Cardiac fibroblast (primary cell): Measurements from ENCODE around the gene ZNF229.
"Not testable (repeated sequence)": the region's sequence is repeated elsewhere in the genome, so short reads cannot be mapped to it uniquely, and the experiment has no call there.

Experiments used
- DNase-seq, 2 donors: peaks; one replicate each; pipeline versions ENCODE4 v3.0.0 to v3.0.0-alpha.2; 2010; ENCODE audit warnings: low read depth in 2 of 2
- H3K4me3 ChIP-seq, 2 donors: replicated peaks in 1 of 2; 1 replicate in 1 of 2; 2 replicates in 1 of 2; pipeline ENCODE4 v1.5.1; 2011; ENCODE audit warnings: low read depth in 2 of 2, low read length in 2 of 2, mild to moderate bottlenecking in 2 of 2, moderate library complexity in 1 of 2
- TF ChIP-seq, protein P1 (sequence below): IDR thresholded peaks from one replicate; pipeline ENCODE4 v1.5.1; 2011; ENCODE audit warnings: low read depth, mild to moderate bottlenecking, low read length, inconsistent platforms

The ZNF229 gene

DNA sequence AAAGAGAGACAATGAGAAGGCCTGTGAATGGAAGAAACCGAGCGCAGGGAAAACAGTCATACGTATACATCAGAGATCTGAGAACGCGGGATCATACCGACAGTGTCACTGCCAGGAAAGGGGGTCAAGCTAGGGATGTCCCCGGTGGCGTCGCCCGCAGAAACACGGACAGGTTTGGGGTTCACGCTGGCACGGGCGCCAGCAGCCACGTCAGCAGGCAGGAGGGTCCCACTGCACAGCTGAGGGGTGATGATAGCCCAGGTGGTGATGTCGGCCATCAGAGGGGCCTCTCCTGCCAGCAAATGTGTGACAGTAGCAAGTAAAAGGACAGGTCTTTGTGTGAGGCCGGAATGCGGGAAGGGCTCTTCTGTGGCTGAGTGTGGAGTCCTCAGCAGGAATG lies 3.4 kb upstream of the ZNF229 start:
- H3K4me3 ChIP-seq, result no peak overlapping the region
- no peak for DNase-seq
- TF ChIP-seq, protein P1, sequence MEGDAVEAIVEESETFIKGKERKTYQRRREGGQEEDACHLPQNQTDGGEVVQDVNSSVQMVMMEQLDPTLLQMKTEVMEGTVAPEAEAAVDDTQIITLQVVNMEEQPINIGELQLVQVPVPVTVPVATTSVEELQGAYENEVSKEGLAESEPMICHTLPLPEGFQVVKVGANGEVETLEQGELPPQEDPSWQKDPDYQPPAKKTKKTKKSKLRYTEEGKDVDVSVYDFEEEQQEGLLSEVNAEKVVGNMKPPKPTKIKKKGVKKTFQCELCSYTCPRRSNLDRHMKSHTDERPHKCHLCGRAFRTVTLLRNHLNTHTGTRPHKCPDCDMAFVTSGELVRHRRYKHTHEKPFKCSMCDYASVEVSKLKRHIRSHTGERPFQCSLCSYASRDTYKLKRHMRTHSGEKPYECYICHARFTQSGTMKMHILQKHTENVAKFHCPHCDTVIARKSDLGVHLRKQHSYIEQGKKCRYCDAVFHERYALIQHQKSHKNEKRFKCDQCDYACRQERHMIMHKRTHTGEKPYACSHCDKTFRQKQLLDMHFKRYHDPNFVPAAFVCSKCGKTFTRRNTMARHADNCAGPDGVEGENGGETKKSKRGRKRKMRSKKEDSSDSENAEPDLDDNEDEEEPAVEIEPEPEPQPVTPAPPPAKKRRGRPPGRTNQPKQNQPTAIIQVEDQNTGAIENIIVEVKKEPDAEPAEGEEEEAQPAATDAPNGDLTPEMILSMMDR, result no peak

DNA sequence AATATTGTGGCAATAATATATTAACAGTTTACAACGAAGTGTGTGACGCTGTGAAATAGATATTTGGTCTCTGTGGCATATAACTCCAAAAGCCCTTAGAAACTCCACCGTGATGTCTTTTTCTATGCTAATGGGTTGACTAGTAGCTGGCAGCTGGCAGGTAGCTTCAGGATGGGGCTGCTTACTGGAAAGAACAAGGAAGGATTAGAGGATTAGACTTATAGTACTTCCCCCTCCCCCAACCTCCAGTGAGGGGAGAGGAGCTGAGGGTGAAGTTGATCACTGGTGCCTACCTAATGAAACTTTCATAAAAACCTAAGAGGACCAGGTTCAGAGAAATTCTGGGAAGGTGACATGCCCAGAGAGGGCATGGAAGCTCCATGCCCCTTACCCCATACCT lies 9.8 kb downstream of the ZNF229 start:
- no peak for DNase-seq
- H3K4me3 ChIP-seq, result no peak overlapping the region
- TF ChIP-seq, protein P1, result no peak

DNA sequence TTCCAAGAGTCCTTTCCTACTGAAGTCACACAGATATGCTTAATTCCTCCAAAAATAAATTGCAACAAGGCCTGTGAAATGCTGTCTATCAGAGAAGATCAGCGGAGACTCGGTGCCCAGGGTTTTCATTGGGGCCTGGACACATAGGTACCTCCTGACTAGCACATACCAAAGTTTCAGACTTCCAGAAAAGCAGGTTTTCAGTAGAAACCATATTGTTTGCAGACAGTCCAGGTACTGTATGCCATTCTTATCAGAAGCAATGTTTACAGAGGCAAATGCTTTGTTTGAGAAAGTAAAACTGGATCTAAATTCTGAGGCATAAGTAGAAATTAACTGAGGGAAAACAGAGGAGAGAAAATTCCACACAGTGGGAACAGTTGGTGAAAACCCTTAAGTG lies 12.8 kb downstream of the ZNF229 start:
- H3K4me3 ChIP-seq, result no peak overlapping the region
- TF ChIP-seq, protein P1, result no peak
- no peak for DNase-seq

DNA sequence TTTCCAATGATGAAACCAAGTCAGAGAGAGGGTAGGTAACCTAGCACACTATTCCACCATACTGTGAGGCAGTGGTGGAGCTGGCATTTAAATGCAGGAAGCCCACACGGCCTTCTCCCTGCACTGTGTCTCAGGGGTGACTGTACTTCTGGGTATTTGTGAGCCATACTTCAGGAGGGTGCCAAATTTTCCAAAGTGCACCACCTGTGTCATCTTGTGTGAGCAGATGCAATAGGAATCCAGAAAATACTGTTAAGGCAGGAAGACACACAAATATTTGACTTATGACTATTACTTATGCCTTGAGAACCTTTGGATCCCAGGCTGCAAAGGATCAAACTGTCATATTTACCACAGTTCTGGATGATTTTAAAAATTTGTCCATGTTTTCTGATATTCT lies 17.3 kb downstream of the ZNF229 start:
- DNase-seq, result peak in 1 of 2 donors; percentile 14
- TF ChIP-seq, protein P1, result no peak
- no peak overlapping the region for H3K4me3 ChIP-seq

DNA sequence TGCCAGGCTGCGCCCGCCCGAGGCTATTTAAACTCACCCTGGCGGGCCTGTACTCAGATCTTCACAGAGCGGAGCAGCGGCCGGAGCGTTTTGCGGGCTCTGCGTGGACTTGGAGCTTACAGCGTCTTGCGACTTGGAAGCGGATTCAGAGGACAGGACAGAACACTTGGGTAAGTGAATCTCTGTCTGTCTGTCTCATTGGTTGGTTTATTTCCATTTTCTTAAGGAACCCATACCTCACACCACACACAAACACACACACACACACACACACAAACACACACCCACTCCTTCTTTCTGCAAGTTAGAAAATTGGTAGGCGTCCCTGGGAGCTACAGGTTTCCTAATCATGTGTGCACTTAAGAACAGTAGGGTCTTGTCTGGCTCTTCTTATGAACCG lies 32.7 kb downstream of the ZNF229 start:
- not testable (repeated sequence) for H3K4me3 ChIP-seq, DNase-seq

DNA sequence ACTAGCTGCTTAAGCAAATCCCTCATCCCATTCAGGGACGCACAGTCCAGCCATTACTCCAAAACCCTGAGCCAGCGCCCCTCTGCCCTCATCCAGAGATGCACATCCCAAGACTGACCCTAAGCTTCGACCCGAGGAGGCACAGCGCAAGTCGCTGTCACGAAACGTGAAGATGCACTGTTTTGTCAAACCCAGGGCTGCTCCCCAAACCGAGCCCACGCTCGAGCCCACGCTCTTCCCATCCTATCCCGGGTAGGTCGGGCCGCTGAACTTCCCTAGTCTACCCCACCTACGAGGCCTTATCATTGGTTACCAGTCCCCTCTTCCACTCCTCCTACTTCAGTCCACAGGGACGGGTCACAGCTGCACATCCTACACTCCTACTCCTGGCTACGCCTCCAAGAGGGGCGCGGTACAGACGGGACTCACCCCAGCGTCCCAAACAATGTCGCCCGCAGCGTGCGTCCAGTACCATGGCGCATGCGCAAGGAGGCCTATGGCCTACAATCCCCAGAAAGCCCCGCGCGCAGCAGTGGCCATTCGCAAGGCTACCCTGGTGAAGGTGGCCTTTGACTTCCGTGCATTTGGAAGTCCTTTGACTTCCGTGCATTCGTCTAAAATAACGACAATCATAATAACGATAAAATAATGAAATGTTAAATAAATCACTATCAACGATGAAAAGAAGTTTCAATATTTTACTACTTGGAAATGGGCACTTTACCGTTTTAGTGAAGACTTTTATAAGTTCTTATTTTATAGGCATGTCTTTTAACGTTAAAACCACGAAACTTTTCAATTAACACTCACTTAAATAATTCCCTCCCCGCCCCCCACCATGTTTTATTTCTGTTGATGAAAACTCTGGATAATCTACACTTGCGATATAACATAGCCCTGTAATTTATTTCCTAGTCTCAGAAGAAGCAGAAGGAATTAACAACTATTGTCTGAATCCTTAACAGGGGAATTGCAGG lies 46.8 kb downstream of the ZNF229 start, which contains the start of gene ZNF285:
Gene ZNF285, minus strand, starts transcription at position 470 of the 977 bp plus-strand sequence. CDS start 4,395 bp downstream, outside the sequence.
- peak within 1 kb of the TSS; percentile 67 to 70 for H3K4me3 ChIP-seq
- TF ChIP-seq, protein P1, result no peak
- peak; percentile 97 to 98 for DNase-seq

DNA sequence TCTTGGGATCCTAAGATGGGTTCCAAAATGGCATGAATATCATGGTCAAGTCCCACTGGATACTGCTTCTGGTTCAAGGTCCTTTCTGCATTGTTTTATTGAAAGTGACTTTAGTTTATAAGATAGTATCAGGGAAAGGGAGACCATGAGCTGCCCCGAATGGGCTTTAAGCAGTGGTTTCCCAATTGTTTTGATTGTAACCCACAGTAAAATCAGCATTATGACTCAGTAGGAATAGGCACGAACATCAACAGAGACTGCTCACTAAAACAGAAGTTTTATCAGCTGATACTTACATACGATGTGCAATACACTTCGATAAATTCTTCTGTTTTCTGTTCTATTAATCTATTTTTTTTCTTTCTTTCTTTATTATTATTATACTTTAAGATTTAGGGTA lies 59.0 kb downstream of the ZNF229 start:
- peak in 1 of 2 donors; percentile 15 for DNase-seq
- H3K4me3 ChIP-seq, result not testable (repeated sequence)
